HepG2 (cell line): Measurements from ENCODE around the gene UBTD1. TPM values are rescaled to one million over a fixed set of nuclear protein-coding genes. Genes with fewer than 3 reads are reported as not detected.
"Not testable (repeated sequence)": the region's sequence is repeated elsewhere in the genome, so short reads cannot be mapped to it uniquely, and the experiment has no call there.

Source experiments
- CBX5 ChIP-seq: sonication (generic); formaldehyde crosslinking; IDR thresholded peaks from 2 replicates; pipeline ENCODE4 v1.4.0; 2020; ENCODE audit warnings: missing genetic modification reagents, borderline replicate concordance
- ELF3 ChIP-seq: IDR thresholded peaks from 2 replicates; pipeline ENCODE4 v1.6.1; 2016; ENCODE audit warnings: missing genetic modification reagents, missing compliant biosample characterization
- GATAD2A ChIP-seq: IDR thresholded peaks from 2 replicates; pipeline ENCODE4 v1.6.1; 2016
- HIVEP1 ChIP-seq: sonication (generic); formaldehyde crosslinking; IDR thresholded peaks from 2 replicates; pipeline ENCODE4 v1.4.0; 2020; ENCODE audit warnings: mild to moderate bottlenecking, missing genetic modification reagents
- HOXA3 ChIP-seq: sonication (generic); formaldehyde crosslinking; IDR thresholded peaks from 2 replicates; pipeline ENCODE4 v1.5.0; 2020; ENCODE audit warnings: missing genetic modification reagents
- NONO ChIP-seq, 2 experiments: fragments of 450-650 bp in 1 of 2; sonication (generic) in 1 of 2; formaldehyde crosslinking in 1 of 2; IDR thresholded peaks in 1 of 2; conservative IDR thresholded peaks in 1 of 2; 2 replicates each; pipeline versions ENCODE4 v1.6.1 to v1.8.0; 2017 to 2022; ENCODE audit warnings: mild to moderate bottlenecking in 1 of 2, missing genetic modification reagents in 1 of 2, moderate library complexity in 1 of 2
- POLR2A ChIP-seq, 2 experiments: IDR thresholded peaks; 2 replicates each; pipeline ENCODE4 v1.6.1; 2011; ENCODE audit warnings: low read depth in 2 of 2, low read length in 2 of 2, mild to moderate bottlenecking in 1 of 2, moderate library complexity in 1 of 2; ENCODE audit not compliant: insufficient read depth in 1 of 2
- ZNF350 ChIP-seq: sonication (generic); formaldehyde crosslinking; IDR thresholded peaks from 2 replicates; pipeline ENCODE4 v1.4.0; 2020; ENCODE audit warnings: mild to moderate bottlenecking, low read depth, missing genetic modification reagents, borderline replicate concordance
- ZNF501 ChIP-seq: sonication (generic); formaldehyde crosslinking; IDR thresholded peaks from 2 replicates; pipeline ENCODE4 v1.5.1; 2020; ENCODE audit warnings: mild to moderate bottlenecking, moderate library complexity, missing genetic modification reagents
- polyA plus RNA-seq, 8 experiments: library from polyadenylated mRNA; depleted of rRNA in 3 of 8; stranded (reverse) in 7 of 8; unstranded in 1 of 8; fragments of >200 nt; fragmentation: Illumina TruSeq in 4 of 8; extraction: Trizol in 4 of 8; gene quantifications; 2 replicates each; pipeline versions ENCODE4 v1.2.1 to v1.2.3, GENCODE V29; 2011 to 2016; ENCODE audit warnings: low read depth in 4 of 8, missing spikeins in 1 of 8, mixed read lengths in 1 of 8; ENCODE audit not compliant: insufficient read depth in 1 of 8
- total RNA-seq, 5 experiments: library from RNA; depleted of rRNA; stranded (reverse); fragments of >200 nt; fragmentation: Illumina TruSeq; extraction: Trizol; gene quantifications; 2 replicates each; pipeline ENCODE4 v1.2.3, GENCODE V29; 2016; ENCODE audit warnings: low read depth in 1 of 5
- TF ChIP-seq, protein P1 (sequence below): sonication (generic); formaldehyde crosslinking; IDR thresholded peaks from 2 replicates; pipeline ENCODE4 v1.5.1; 2020; ENCODE audit warnings: mild to moderate bottlenecking, missing genetic modification reagents, borderline replicate concordance
- TF ChIP-seq, protein P2 (sequence below): sonication (generic); formaldehyde crosslinking; IDR thresholded peaks from 2 replicates; pipeline ENCODE4 v1.5.1; 2020; ENCODE audit warnings: mild to moderate bottlenecking, missing genetic modification reagents, moderate library complexity
- TF ChIP-seq, protein P3 (sequence below): sonication (generic); formaldehyde crosslinking; IDR thresholded peaks from 2 replicates; pipeline ENCODE4 v1.4.0; 2020; ENCODE audit warnings: missing genetic modification reagents

UBTD1 gene
- total and polyA plus RNA-seq, 2 of the 13 experiments (the other 11 are each of a cell fraction or from before 2014, with no cell fraction given): 7.9 to 10.0 TPM

DNA sequence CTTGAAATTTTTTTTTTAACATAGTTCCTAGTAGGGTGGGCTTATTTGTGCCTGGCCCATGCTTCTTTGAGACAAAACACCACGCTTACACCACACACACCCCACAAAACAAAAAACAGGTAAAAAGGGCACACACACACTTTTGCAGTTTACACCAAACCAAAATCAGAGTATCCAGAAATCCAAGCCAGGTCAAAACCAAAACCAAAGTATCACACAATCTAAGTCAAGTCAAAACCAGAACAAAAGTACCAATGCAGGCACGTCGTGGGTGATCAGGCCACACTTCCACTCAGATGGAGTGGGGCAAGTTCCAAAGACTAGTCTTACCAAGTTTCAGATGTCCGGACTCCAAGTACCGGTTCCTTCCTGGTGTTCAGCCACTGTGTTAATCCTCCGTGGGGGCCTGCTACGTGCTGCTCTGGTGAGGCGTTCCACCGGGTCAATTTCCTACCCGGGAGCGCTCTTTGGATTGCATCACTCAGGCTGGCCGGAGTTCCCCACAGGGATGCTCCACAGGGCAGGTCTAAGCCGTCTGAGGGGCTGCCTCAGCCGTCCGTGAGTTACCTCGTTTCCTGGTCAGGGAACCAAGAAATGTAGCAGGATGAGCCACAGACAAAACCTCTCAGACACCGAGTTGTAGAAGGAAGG, 62.1 kb downstream of the UBTD1 start (continued):
- TF ChIP-seq, protein P1, sequence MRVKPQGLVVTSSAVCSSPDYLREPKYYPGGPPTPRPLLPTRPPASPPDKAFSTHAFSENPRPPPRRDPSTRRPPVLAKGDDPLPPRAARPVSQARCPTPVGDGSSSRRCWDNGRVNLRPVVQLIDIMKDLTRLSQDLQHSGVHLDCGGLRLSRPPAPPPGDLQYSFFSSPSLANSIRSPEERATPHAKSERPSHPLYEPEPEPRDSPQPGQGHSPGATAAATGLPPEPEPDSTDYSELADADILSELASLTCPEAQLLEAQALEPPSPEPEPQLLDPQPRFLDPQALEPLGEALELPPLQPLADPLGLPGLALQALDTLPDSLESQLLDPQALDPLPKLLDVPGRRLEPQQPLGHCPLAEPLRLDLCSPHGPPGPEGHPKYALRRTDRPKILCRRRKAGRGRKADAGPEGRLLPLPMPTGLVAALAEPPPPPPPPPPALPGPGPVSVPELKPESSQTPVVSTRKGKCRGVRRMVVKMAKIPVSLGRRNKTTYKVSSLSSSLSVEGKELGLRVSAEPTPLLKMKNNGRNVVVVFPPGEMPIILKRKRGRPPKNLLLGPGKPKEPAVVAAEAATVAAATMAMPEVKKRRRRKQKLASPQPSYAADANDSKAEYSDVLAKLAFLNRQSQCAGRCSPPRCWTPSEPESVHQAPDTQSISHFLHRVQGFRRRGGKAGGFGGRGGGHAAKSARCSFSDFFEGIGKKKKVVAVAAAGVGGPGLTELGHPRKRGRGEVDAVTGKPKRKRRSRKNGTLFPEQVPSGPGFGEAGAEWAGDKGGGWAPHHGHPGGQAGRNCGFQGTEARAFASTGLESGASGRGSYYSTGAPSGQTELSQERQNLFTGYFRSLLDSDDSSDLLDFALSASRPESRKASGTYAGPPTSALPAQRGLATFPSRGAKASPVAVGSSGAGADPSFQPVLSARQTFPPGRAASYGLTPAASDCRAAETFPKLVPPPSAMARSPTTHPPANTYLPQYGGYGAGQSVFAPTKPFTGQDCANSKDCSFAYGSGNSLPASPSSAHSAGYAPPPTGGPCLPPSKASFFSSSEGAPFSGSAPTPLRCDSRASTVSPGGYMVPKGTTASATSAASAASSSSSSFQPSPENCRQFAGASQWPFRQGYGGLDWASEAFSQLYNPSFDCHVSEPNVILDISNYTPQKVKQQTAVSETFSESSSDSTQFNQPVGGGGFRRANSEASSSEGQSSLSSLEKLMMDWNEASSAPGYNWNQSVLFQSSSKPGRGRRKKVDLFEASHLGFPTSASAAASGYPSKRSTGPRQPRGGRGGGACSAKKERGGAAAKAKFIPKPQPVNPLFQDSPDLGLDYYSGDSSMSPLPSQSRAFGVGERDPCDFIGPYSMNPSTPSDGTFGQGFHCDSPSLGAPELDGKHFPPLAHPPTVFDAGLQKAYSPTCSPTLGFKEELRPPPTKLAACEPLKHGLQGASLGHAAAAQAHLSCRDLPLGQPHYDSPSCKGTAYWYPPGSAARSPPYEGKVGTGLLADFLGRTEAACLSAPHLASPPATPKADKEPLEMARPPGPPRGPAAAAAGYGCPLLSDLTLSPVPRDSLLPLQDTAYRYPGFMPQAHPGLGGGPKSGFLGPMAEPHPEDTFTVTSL (CRISPR knock-in tag): 0 out of 2 replicates have a peak, but pooled peaks have one; percentile 26
- TF ChIP-seq HIVEP1 (peak; percentile 78), ZNF501 (CRISPR knock-in tag) (peak; percentile 53; the same call in 1 of the 2 replicates), NONO (CRISPR knock-in tag; conservative IDR thresholded peaks at IDR 0.05) (peak; percentile 47; the same call in 1 of the 2 replicates), ELF3 (CRISPR knock-in tag) (0 out of 2 replicates have a peak, but pooled peaks have one; percentile 8), GATAD2A (CRISPR knock-in tag) (peak; percentile 25; the same call in 1 of the 2 replicates), CBX5 (CRISPR knock-in tag) (peak; percentile 63; the same call in 1 of the 2 replicates), HOXA3 (CRISPR knock-in tag) (0 out of 2 replicates have a peak, but pooled peaks have one; percentile 17), POLR2A (IDR thresholded peaks at IDR 0.05; ENCODE audit: insufficient read depth in 1 of 2, low read depth in 2 of 2, low read length in 2 of 2) (peak in 1 of 2 experiments; percentile 37; a peak in 1 of 4 replicates), ZNF350 (peak; percentile 20; the same call in 1 of the 2 replicates)
- TF ChIP-seq, protein P2, sequence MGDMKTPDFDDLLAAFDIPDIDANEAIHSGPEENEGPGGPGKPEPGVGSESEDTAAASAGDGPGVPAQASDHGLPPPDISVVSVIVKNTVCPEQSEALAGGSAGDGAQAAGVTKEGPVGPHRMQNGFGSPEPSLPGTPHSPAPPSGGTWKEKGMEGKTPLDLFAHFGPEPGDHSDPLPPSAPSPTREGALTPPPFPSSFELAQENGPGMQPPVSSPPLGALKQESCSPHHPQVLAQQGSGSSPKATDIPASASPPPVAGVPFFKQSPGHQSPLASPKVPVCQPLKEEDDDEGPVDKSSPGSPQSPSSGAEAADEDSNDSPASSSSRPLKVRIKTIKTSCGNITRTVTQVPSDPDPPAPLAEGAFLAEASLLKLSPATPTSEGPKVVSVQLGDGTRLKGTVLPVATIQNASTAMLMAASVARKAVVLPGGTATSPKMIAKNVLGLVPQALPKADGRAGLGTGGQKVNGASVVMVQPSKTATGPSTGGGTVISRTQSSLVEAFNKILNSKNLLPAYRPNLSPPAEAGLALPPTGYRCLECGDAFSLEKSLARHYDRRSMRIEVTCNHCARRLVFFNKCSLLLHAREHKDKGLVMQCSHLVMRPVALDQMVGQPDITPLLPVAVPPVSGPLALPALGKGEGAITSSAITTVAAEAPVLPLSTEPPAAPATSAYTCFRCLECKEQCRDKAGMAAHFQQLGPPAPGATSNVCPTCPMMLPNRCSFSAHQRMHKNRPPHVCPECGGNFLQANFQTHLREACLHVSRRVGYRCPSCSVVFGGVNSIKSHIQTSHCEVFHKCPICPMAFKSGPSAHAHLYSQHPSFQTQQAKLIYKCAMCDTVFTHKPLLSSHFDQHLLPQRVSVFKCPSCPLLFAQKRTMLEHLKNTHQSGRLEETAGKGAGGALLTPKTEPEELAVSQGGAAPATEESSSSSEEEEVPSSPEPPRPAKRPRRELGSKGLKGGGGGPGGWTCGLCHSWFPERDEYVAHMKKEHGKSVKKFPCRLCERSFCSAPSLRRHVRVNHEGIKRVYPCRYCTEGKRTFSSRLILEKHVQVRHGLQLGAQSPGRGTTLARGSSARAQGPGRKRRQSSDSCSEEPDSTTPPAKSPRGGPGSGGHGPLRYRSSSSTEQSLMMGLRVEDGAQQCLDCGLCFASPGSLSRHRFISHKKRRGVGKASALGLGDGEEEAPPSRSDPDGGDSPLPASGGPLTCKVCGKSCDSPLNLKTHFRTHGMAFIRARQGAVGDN (CRISPR knock-in tag): peak; percentile 73
- not testable (repeated sequence) for TF ChIP-seq NONO (IDR thresholded peaks at IDR 0.05)
- TF ChIP-seq, protein P3, sequence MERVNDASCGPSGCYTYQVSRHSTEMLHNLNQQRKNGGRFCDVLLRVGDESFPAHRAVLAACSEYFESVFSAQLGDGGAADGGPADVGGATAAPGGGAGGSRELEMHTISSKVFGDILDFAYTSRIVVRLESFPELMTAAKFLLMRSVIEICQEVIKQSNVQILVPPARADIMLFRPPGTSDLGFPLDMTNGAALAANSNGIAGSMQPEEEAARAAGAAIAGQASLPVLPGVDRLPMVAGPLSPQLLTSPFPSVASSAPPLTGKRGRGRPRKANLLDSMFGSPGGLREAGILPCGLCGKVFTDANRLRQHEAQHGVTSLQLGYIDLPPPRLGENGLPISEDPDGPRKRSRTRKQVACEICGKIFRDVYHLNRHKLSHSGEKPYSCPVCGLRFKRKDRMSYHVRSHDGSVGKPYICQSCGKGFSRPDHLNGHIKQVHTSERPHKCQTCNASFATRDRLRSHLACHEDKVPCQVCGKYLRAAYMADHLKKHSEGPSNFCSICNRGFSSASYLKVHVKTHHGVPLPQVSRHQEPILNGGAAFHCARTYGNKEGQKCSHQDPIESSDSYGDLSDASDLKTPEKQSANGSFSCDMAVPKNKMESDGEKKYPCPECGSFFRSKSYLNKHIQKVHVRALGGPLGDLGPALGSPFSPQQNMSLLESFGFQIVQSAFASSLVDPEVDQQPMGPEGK (CRISPR knock-in tag): peak; percentile 49; the same call in 1 of the 2 replicates
